ENCODE measurements around the gene BPIFB2. TPM values are rescaled to one million over a fixed set of nuclear protein-coding genes. Genes with fewer than 3 reads are reported as not detected.
"Not testable (repeated sequence)": the region's sequence is repeated elsewhere in the genome, so short reads cannot be mapped to it uniquely, and the experiment has no call there.

The BPIFB2 gene
- not detected for polyA plus RNA-seq (2013, experiment 1 of 2)
- not detected for polyA plus RNA-seq (2013, experiment 2 of 2)

- Histone ChIP-seq H3K9me3 (ENCODE audit: control insufficient read depth, low read length) (no peaks in the 10 kb centered on the region), H3K4me1 (ENCODE audit: control insufficient read depth, insufficient read depth, low read length, poor library complexity, severe bottlenecking) (no peaks in the 10 kb centered on the region), H3K36me3 (ENCODE audit: control insufficient read depth, insufficient read depth, low read length) (no peaks in the 10 kb centered on the region), H3K4me3 (ENCODE audit: extremely low read depth, insufficient read depth, low read length, poor library complexity, severe bottlenecking) (no peak within 1 kb of the TSS), H3K27ac (ENCODE audit: low read depth, low read length, severe bottlenecking) (no peak within 1 kb of the TSS)
- 90 to 94% methylated on average over 11 of the region's 11 CpGs for WGBS, 2 experiments (ENCODE audit: insufficient coverage in 2 of 2)
Observed at GRCh38 chr20:33007376-33008335, at the start of gene BPIFB2. Gene BPIFB2 (plus strand): TSS chr20:33007704. CDS start chr20:33008575, 871 bp downstream.

GRCh38 chr20:32958574-32958973, 48.9 kb upstream of the BPIFB2 start:
- Histone ChIP-seq H3K9me3 (ENCODE audit: control insufficient read depth, low read length) (peaks cover 11% of the 10 kb centered on the region), H3K4me1 (ENCODE audit: control insufficient read depth, insufficient read depth, low read length, poor library complexity, severe bottlenecking) (no peaks in the 10 kb centered on the region), H3K36me3 (ENCODE audit: control insufficient read depth, insufficient read depth, low read length) (no peaks in the 10 kb centered on the region), H3K27ac (ENCODE audit: low read depth, low read length, severe bottlenecking) (no peak overlapping the region), H3K4me3 (ENCODE audit: extremely low read depth, insufficient read depth, low read length, poor library complexity, severe bottlenecking) (no peak overlapping the region)

- Histone ChIP-seq H3K9me3 (ENCODE audit: control insufficient read depth, low read length) (peaks cover 7% of the 10 kb centered on the region), H3K27ac (ENCODE audit: low read depth, low read length, severe bottlenecking) (no peak overlapping the region), H3K4me3 (ENCODE audit: extremely low read depth, insufficient read depth, low read length, poor library complexity, severe bottlenecking) (no peak overlapping the region), H3K4me1 (ENCODE audit: control insufficient read depth, insufficient read depth, low read length, poor library complexity, severe bottlenecking) (no peaks in the 10 kb centered on the region), H3K36me3 (ENCODE audit: control insufficient read depth, insufficient read depth, low read length) (no peaks in the 10 kb centered on the region)
- 85 to 90% methylated on average over 11 to 14 of the region's 14 CpGs for WGBS, 2 experiments (ENCODE audit: insufficient coverage in 2 of 2)
Observed at GRCh38 chr20:32959351-32960221, 47.9 kb upstream of the BPIFB2 start.

- no peaks in the 10 kb centered on the region for H3K4me1 ChIP-seq (ENCODE audit: control insufficient read depth, insufficient read depth, low read length, poor library complexity, severe bottlenecking)
- H3K9me3 ChIP-seq (ENCODE audit: control insufficient read depth, low read length), result peaks cover 3% of the 10 kb centered on the region
- H3K27ac ChIP-seq (ENCODE audit: low read depth, low read length, severe bottlenecking), result no peak overlapping the region
- no peak overlapping the region for H3K4me3 ChIP-seq (ENCODE audit: extremely low read depth, insufficient read depth, low read length, poor library complexity, severe bottlenecking)
- no peaks in the 10 kb centered on the region for H3K36me3 ChIP-seq (ENCODE audit: control insufficient read depth, insufficient read depth, low read length)
Observed at GRCh38 chr20:32960222-32960518, 47.3 kb upstream of the BPIFB2 start.

DNA sequence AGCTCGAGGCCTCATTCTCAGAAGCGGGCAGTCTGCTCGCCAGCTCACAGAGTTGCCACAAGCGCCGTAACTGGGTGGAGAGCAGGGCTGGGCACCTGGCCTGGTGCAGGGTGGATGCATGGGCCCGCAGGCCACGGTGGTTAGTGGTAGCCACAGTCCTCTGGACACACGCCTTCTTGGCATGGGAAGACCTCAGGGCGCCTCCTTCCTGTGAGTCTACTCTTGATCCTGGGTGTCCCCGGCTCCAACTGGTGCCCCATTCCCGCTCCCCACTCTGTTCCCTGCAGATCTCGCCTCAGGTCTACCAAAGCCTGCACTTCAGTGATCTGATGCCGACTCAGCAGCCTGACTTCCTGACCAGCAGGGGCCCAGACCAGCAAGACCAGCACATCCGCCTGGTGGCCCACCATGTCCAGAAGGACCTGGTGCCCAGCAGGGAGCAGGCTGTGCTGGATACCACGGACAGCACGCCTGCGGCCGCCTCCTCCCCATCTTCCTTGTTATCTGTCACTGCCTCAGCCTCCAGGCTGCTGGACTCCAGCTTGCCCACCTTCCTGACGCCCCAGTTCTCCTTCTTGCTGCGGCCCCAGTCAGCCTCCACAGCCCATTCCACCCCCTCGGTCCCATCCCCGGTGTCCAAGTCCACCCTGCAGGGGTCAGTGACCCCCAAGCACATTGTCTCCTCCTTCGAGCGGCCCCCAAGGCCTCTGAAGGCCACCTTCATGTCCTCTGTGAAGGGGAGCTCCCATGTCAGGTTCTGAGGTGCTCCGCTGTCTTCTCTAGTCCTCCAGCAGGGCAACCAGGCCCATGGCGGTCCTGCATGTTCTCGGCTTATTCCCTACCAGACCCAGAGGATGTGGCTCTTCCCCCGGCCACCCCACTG, 46.4 kb upstream of the BPIFB2 start:
- no peak overlapping the region for H3K4me3 ChIP-seq (ENCODE audit: extremely low read depth, insufficient read depth, low read length, poor library complexity, severe bottlenecking)
- no peak overlapping the region for H3K27ac ChIP-seq (ENCODE audit: low read depth, low read length, severe bottlenecking)
- H3K36me3 ChIP-seq (ENCODE audit: control insufficient read depth, insufficient read depth, low read length), result no peaks in the 10 kb centered on the region
- 89 to 90% methylated on average over 23 to 28 of the region's 28 CpGs for WGBS, 2 experiments (ENCODE audit: insufficient coverage in 2 of 2)
- H3K9me3 ChIP-seq (ENCODE audit: control insufficient read depth, low read length), result peaks cover 2% of the 10 kb centered on the region
- no peaks in the 10 kb centered on the region for H3K4me1 ChIP-seq (ENCODE audit: control insufficient read depth, insufficient read depth, low read length, poor library complexity, severe bottlenecking)

DNA sequence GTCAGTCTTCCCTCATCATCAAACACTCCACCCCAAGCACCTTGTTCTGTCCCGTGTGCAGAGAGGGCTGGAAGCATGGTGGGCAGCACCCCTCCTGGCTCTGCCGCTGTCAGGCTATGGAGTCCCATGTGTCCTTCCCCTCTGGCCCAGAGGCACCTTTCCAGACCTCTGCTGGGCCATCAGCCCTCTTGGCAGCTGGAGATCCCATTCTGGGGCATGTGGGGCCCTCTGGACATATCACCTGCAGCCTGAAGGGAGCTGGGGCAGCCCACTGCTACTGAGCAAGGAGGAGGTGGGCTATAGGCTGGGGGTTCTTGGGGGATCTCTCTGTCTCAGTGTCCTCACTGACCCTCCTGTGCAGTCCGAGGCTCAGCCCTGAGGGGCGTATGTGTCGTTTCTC, 45.5 kb upstream of the BPIFB2 start:
- Histone ChIP-seq H3K4me1 (ENCODE audit: control insufficient read depth, insufficient read depth, low read length, poor library complexity, severe bottlenecking) (no peaks in the 10 kb centered on the region), H3K27ac (ENCODE audit: low read depth, low read length, severe bottlenecking) (no peak overlapping the region), H3K36me3 (ENCODE audit: control insufficient read depth, insufficient read depth, low read length) (no peaks in the 10 kb centered on the region), H3K9me3 (ENCODE audit: control insufficient read depth, low read length) (peaks cover 2% of the 10 kb centered on the region), H3K4me3 (ENCODE audit: extremely low read depth, insufficient read depth, low read length, poor library complexity, severe bottlenecking) (no peak overlapping the region)
- 82 to 93% methylated on average over 2 to 3 of the region's 5 CpGs for WGBS, 2 experiments (ENCODE audit: insufficient coverage in 2 of 2)

- not testable (repeated sequence) for H3K4me1 ChIP-seq (ENCODE audit: control insufficient read depth, insufficient read depth, low read length, poor library complexity, severe bottlenecking); H3K36me3 ChIP-seq (ENCODE audit: control insufficient read depth, insufficient read depth, low read length); H3K4me3 ChIP-seq (ENCODE audit: extremely low read depth, insufficient read depth, low read length, poor library complexity, severe bottlenecking); H3K9me3 ChIP-seq (ENCODE audit: control insufficient read depth, low read length); H3K27ac ChIP-seq (ENCODE audit: low read depth, low read length, severe bottlenecking)
- WGBS, 2 experiments (ENCODE audit: insufficient coverage in 2 of 2), result 92% methylated on average over 10 to 11 of the region's 11 CpGs
Observed at GRCh38 chr20:32962646-32963045, 44.9 kb upstream of the BPIFB2 start.

- no peak overlapping the region for H3K4me3 ChIP-seq (ENCODE audit: extremely low read depth, insufficient read depth, low read length, poor library complexity, severe bottlenecking)
- no peaks in the 10 kb centered on the region for H3K4me1 ChIP-seq (ENCODE audit: control insufficient read depth, insufficient read depth, low read length, poor library complexity, severe bottlenecking)
- no peaks in the 10 kb centered on the region for H3K36me3 ChIP-seq (ENCODE audit: control insufficient read depth, insufficient read depth, low read length)
- 100% methylated on average over 1 to 2 of the region's 5 CpGs for WGBS, 2 experiments (ENCODE audit: insufficient coverage in 2 of 2)
- no peaks in the 10 kb centered on the region for H3K9me3 ChIP-seq (ENCODE audit: control insufficient read depth, low read length)
- no peak overlapping the region for H3K27ac ChIP-seq (ENCODE audit: low read depth, low read length, severe bottlenecking)
Observed at GRCh38 chr20:32963176-32963575, 44.3 kb upstream of the BPIFB2 start.

GRCh38 chr20:32964575-32964974, 42.9 kb upstream of the BPIFB2 start:
- no peaks in the 10 kb centered on the region for H3K36me3 ChIP-seq (ENCODE audit: control insufficient read depth, insufficient read depth, low read length)
- no peak overlapping the region for H3K27ac ChIP-seq (ENCODE audit: low read depth, low read length, severe bottlenecking)
- no peaks in the 10 kb centered on the region for H3K4me1 ChIP-seq (ENCODE audit: control insufficient read depth, insufficient read depth, low read length, poor library complexity, severe bottlenecking)
- WGBS, 2 experiments (ENCODE audit: insufficient coverage in 2 of 2), result 89 to 98% methylated on average over 5 to 6 of the region's 6 CpGs
- H3K9me3 ChIP-seq (ENCODE audit: control insufficient read depth, low read length), result no peaks in the 10 kb centered on the region
- no peak overlapping the region for H3K4me3 ChIP-seq (ENCODE audit: extremely low read depth, insufficient read depth, low read length, poor library complexity, severe bottlenecking)

DNA sequence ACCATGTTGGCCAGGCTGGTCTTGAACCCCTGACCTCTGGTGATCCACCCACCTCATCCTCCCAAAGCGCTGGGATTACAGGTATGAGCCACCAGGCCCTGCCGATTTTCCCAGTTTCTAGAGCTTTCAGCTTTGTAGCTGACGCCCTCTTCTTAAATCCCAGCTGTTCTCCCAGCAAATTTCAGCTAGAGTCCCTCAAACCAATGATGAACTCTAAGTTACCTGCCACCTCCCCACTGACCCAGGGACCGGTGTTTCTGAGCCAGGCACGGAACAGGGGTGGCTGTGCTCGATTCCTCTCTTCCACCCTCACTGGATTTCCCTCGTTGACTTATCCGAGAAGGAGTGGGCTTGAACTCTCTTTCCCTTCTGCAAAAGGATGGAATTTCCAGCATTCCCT, 42.4 kb upstream of the BPIFB2 start:
- no peak overlapping the region for H3K27ac ChIP-seq (ENCODE audit: low read depth, low read length, severe bottlenecking)
- H3K4me3 ChIP-seq (ENCODE audit: extremely low read depth, insufficient read depth, low read length, poor library complexity, severe bottlenecking), result no peak overlapping the region
- no peaks in the 10 kb centered on the region for H3K9me3 ChIP-seq (ENCODE audit: control insufficient read depth, low read length)
- H3K4me1 ChIP-seq (ENCODE audit: control insufficient read depth, insufficient read depth, low read length, poor library complexity, severe bottlenecking), result peaks cover 4% of the 10 kb centered on the region
- 87 to 96% methylated on average over 6 to 8 of the region's 8 CpGs for WGBS, 2 experiments (ENCODE audit: insufficient coverage in 2 of 2)
- no peaks in the 10 kb centered on the region for H3K36me3 ChIP-seq (ENCODE audit: control insufficient read depth, insufficient read depth, low read length)

Measured in mesodermal cell (in vitro differentiated cells).